T-helper 2 cell (primary cell): ENCODE measurements around the gene HNRNPL.
"Not testable (repeated sequence)": the region's sequence is repeated elsewhere in the genome, so short reads cannot be mapped to it uniquely, and the experiment has no call there.

Experiments used
- DNase-seq, 5 experiments: peaks; one replicate each; pipeline versions ENCODE4 v3.0.0 to v3.0.0-alpha.2; 2012 to 2022

HNRNPL gene

GRCh38 chr19:38800577-38801347, 49.0 kb downstream of the HNRNPL start:
- DNase-seq, result no peak

GRCh38 chr19:38799104-38799503, 50.7 kb downstream of the HNRNPL start:
- DNase-seq, result no peak

GRCh38 chr19:38797781-38798180, 52.0 kb downstream of the HNRNPL start:
- DNase-seq, result not testable (repeated sequence)

GRCh38 chr19:38796154-38796553, 53.6 kb downstream of the HNRNPL start:
- DNase-seq, result no peak

GRCh38 chr19:38795549-38795948, 54.2 kb downstream of the HNRNPL start:
- no peak for DNase-seq

GRCh38 chr19:38793671-38794070, 56.1 kb downstream of the HNRNPL start:
- no peak for DNase-seq

GRCh38 chr19:38793177-38793576, 56.6 kb downstream of the HNRNPL start:
- no peak for DNase-seq

- DNase-seq, result peak in 3 of 5 experiments; percentile 8 to 33 (median 22)
Observed at GRCh38 chr19:38792250-38793111, 57.3 kb downstream of the HNRNPL start.

GRCh38 chr19:38791451-38792064, 58.2 kb downstream of the HNRNPL start:
- not testable (repeated sequence) for DNase-seq

- DNase-seq, result not testable (repeated sequence)
Observed at GRCh38 chr19:38790507-38791403, 59.0 kb downstream of the HNRNPL start.

GRCh38 chr19:38788478-38789243, 61.1 kb downstream of the HNRNPL start, which contains the start of gene LGALS7B:
Gene LGALS7B, plus strand, starts transcription at chr19:38789200. Its CDS starts 27 bp downstream, at chr19:38789227.
- no peak for DNase-seq

GRCh38 chr19:38786572-38787265, 63.1 kb downstream of the HNRNPL start:
- no peak for DNase-seq
